Measurements from ENCODE around the gene PRC1. TPM values are rescaled to one million over a fixed set of nuclear protein-coding genes. Genes with fewer than 3 reads are reported as not detected.

Gene PRC1
- total RNA-seq, 2 donors from 2014 or later = 115 to 233 TPM

DNA sequence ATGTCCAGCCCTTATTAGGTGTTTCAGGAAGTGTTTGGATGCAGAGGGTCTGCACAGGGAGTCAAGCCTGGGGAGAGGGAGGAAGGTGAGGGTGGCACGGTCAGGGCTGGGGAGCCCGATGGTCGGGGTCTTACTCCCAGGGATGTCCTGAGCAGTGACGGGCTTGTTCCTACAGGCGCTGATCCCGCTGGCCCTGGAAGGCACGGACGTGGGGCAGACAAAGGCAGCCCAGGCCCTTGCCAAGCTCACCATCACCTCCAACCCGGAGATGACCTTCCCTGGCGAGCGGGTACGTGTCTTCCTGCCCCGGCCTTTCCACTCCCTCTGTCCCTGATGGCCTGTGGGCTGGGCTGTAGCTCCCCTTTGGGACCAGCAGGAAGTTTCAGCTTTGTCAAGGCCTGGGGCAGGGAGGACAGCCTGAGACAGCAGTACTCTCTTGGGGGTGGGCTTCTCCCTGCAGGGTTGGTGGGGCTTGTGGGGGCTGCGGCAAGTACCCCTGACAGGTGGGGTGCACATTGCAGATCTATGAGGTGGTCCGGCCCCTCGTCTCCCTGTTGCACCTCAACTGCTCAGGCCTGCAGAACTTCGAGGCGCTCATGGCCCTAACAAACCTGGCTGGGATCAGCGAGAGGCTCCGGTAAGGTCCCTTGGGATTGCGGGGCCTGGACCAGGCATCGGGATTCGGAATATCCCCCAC is 44.2 kb downstream of the PRC1 start:
- Mint-ChIP-seq H3K27ac (no peak overlapping the region), H3K9me3 (no peaks in the 10 kb centered on the region), H3K36me3 (peaks cover 6 to 16% of the 10 kb centered on the region in 2 donors)
- ATAC-seq = no peak
- no peak for DNase-seq (ENCODE audit: low spot score in 2 of 2)

DNA sequence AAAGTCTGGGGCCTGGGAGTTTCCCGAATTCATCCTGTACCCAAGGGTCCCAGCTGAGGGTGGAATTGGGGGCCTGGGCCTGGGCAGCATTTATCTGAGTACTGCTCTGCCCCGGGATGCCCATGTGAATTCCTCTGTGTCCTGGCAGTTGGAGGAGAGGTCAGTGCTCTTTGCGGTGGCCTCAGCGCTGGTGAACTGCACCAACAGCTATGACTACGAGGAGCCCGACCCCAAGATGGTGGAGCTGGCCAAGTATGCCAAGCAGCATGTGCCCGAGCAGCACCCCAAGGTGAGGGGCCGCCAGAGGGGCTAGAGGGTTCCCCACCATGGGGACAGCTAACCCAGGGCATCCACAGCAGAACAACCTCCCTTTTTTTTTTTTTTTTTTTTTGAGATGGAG is 45.8 kb downstream of the PRC1 start:
- peak overlapping the region; percentile 9 to 22 for H3K27ac Mint-ChIP-seq
- no peaks in the 10 kb centered on the region for H3K9me3 Mint-ChIP-seq
- no peak for DNase-seq (ENCODE audit: low spot score in 2 of 2)
- no peak for ATAC-seq
- H3K36me3 Mint-ChIP-seq = peaks cover 6 to 10% of the 10 kb centered on the region in 2 donors

DNA sequence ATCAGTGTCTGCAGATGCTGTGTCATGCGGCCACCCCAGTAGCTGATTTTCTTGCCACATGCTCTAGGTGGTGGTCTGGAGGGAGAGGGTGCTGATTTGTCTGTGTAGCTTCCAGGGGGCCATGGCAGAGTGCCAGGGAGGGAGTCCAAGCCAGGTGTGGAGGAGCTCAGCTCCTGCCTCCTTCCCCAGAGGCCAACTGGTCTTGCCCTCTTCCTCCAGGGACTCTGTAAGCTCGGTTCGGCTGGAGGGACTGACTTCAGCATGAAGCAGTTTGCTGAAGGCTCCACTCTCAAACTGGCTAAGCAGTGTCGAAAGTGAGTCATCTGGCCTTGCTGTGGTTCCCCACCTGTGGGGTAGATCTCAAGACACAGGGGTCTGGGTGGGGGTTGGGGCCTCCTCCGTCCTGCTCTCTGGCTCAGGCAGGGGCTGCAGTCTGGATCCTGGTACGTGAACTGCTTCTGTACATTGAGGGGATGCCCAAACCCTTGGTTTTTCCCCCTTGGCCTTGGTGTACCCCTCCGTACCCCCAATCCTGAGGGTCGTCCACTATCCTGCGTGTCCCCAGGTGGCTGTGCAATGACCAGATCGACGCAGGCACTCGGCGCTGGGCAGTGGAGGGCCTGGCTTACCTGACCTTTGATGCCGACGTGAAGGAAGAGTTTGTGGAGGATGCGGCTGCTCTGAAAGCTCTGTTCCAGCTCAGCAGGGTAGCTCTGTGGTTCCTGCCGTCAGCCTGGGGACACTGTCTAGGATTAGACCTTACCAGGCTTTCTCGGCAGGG is 46.6 kb downstream of the PRC1 start:
- ATAC-seq (no peak), DNase-seq (ENCODE audit: low spot score in 2 of 2) (no peak)
- H3K9me3 Mint-ChIP-seq = no peaks in the 10 kb centered on the region
- peaks cover 0 to 8% of the 10 kb centered on the region in 2 donors for H3K36me3 Mint-ChIP-seq
- H3K27ac Mint-ChIP-seq = peak overlapping the region in 1 of 2 donors; percentile 22

DNA sequence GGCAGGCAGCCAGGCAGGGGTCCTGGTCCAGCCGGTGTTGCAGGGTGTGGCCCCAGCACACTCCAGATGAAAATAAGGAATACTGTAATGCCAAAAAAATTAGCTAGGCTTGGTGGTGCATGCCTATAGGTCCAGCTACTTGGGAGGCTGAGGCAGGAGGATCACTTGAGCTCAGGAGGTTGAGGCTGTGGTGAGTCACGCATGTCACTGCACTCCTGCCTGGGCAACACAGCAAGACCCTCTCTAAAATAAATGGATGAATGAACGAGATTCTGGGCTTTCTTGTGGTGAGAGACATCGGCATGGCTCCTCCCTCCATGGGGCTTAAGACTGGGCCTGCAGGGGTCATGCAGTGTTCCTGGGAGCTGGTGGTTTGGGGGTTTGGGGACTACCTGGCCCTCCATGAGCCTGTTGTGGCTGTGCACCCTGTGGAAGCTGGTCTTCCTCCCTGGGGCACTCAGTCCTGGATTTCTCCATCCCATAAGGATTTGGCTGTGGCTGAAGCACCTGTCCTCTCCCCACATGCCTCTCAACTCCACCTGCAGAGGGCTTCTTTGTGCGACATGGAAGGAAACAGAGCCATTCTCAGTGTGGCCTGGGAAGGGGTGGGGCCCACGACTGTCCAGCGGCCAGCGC is 47.3 kb downstream of the PRC1 start:
- Mint-ChIP-seq H3K27ac (no peak overlapping the region), H3K9me3 (no peaks in the 10 kb centered on the region), H3K36me3 (peaks cover 0 to 5% of the 10 kb centered on the region in 2 donors)
- no peak for ATAC-seq
- no peak for DNase-seq (ENCODE audit: low spot score in 2 of 2)

DNA sequence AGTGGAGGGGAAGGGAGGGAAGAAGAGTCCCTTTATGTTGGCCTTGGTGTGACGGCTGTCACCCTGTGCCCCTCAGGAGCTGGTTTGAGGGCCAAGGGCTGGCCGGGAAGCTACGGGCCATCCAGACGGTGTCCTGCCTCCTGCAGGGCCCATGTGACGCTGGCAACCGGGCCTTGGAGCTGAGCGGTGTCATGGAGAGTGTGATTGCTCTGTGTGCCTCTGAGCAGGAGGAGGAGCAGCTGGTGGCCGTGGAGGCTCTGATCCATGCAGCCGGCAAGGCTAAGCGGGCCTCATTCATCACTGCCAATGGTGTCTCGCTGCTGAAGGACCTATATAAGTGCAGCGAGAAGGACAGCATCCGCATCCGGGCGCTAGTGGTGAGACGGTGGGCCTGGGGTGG is 47.8 kb downstream of the PRC1 start:
- no peak for DNase-seq (ENCODE audit: low spot score in 2 of 2)
- peak overlapping the region in 1 of 2 donors; percentile 29 for H3K27ac Mint-ChIP-seq
- peaks cover 0 to 5% of the 10 kb centered on the region in 2 donors for H3K36me3 Mint-ChIP-seq
- ATAC-seq = no peak
- no peaks in the 10 kb centered on the region for H3K9me3 Mint-ChIP-seq

DNA sequence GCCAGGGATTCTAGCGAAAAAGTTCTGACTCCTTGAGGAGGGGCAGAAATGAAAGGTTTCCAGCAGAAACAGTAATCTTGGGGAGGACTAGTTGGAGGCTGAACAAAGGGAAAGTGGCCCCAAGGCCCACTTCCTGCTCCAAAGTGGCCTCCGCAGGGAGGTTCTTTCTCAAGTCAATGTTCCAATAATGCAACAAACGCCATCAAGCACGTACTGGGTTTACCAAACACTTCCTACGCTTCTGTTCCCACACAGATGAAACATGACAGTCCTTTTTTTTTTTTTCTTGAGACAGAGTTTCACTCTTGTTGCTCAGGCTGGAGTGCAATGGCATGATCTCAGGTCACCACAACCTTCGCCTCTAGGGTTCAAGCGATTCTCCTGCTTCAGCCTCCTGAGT is 49.2 kb downstream of the PRC1 start:
- ATAC-seq (no peak), DNase-seq (ENCODE audit: low spot score in 2 of 2) (no peak)
- H3K36me3 Mint-ChIP-seq = peaks cover 0 to 5% of the 10 kb centered on the region in 2 donors

DNA sequence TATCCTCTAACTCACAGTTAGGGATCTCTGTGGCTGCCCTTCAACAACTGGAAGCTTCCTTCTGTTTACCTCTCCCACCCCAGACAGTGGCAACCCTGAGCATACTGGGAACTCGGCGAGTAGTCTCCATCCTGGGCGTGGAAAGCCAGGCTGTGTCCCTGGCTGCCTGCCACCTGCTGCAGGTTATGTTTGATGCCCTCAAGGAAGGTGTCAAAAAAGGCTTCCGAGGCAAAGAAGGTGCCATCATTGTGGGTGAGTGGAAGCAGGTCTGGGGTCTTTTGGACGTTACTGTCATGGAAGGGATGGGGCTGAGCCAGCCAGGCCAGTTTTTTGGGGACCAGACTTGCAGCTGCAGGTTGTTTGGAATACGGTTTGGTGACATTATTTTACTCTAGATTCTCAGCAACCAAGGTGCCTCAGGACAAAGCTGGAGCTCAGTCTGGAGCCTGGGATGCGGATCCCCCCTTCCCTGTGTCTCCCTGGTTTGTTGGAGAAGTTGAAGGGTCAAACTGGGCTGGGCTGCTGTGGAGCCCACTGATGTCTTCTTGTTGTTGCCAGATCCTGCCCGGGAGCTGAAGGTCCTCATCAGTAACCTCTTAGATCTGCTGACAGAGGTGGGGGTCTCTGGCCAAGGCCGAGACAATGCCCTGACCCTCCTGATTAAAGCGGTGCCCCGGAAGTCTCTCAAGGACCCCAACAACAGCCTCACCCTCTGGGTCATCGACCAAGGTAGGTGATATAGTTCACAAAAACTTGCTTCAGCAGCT is 51.8 kb downstream of the PRC1 start:
- Mint-ChIP-seq H3K9me3 (no peaks in the 10 kb centered on the region), H3K36me3 (peaks cover 0 to 5% of the 10 kb centered on the region in 2 donors), H3K27ac (peak overlapping the region in 1 of 2 donors; percentile 9)
- no peak for DNase-seq (ENCODE audit: low spot score in 2 of 2)
- no peak for ATAC-seq

More for the DNA sequence above, 49.2 kb downstream of the PRC1 start:
- H3K9me3 Mint-ChIP-seq = no peaks in the 10 kb centered on the region
- H3K27ac Mint-ChIP-seq = no peak overlapping the region

DNA sequence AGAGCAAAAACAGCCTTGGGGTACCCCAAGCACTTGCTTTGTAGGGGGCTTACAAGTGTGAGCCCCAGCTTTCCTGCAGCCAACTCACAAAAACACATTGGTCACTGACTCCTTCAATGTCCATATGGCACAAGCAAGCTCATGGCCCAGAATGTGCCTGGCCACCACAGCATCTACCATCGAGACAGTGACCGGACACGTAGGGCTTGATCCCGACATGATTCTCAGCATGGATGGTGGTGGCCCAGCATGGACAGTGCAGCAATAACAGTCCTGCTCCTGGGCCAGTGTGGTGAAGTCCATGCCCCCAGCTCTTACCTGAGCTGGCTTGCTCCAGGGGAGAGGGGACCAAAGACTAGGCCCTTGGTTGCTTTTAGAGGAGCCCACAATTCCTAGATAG is 53.3 kb downstream of the PRC1 start:
- H3K36me3 Mint-ChIP-seq = peaks cover 9 to 11% of the 10 kb centered on the region in 2 donors
- H3K9me3 Mint-ChIP-seq = no peaks in the 10 kb centered on the region
- no peak for DNase-seq (ENCODE audit: low spot score in 2 of 2)
- ATAC-seq = no peak
- peak overlapping the region in 1 of 2 donors; percentile 4 for H3K27ac Mint-ChIP-seq

DNA sequence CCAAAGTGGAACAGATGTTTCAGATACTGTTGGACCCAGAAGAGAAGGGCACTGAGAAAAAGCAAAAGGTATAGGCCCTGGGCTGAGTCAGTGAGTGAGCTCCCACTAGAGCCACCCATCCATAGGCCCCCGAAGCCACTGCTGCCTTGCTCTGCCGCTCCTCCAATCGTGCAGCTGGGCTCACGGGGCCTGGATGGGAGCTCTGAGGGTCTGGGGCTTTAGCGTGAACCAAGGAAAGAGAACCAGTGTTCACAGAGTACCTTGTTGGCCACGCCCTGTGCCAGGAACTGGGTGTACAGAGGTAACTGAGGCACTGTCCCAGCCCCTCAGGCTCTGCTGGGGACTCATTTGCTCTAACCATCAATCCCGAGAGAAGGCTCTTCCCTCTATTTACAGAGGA is 54.6 kb downstream of the PRC1 start:
- DNase-seq (ENCODE audit: low spot score in 2 of 2) (no peak), ATAC-seq (no peak)
- Mint-ChIP-seq H3K27ac (peak overlapping the region in 1 of 2 donors; percentile 22), H3K9me3 (no peaks in the 10 kb centered on the region), H3K36me3 (peaks cover 11 to 13% of the 10 kb centered on the region in 2 donors)

DNA sequence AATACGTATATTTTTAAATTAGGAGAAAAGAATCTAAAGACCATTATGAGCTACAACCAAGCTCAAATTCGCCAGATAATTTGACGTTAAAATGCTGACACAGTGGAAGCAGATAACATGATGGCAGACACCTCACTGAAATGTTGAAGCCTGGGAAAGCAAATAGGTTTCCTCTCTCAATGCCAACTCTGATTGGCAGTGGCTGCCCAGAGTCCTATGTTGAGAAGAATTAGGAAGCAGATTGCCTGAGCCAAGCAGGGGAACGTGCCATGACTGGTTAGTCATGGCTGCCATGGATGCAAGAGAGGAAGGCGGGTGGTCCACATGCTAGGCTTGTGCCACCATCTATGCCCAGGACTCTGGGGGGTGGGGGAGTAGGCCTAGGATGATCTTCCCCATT is 56.1 kb downstream of the PRC1 start:
- Mint-ChIP-seq H3K36me3 (peaks cover 11 to 13% of the 10 kb centered on the region in 2 donors), H3K27ac (no peak overlapping the region), H3K9me3 (no peaks in the 10 kb centered on the region)
- DNase-seq (ENCODE audit: low spot score in 2 of 2) (no peak), ATAC-seq (no peak)

DNA sequence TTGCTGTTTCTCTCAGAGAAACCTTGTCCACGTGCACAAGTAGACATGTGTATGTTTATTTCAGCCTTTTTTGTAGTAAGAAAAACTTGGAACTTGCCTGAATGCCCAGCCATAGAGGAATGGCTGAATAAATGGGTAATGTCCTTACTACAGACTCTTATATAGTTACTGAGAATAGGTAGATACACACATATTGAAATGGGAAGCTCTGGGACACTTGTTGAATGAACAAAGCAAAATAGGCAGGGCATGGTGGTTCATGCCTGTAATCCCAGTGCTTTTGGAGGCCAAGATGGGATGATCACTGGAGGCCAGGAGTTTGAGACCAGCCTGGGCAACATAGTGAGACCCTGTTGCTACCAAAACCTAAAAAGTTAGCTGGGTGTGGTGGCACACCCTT is 57.5 kb downstream of the PRC1 start:
- DNase-seq (ENCODE audit: low spot score in 2 of 2) = no peak
- no peak for ATAC-seq
- Mint-ChIP-seq H3K36me3 (peaks cover 9 to 13% of the 10 kb centered on the region in 2 donors), H3K27ac (peak overlapping the region; percentile 71 to 97), H3K9me3 (no peaks in the 10 kb centered on the region)

DNA sequence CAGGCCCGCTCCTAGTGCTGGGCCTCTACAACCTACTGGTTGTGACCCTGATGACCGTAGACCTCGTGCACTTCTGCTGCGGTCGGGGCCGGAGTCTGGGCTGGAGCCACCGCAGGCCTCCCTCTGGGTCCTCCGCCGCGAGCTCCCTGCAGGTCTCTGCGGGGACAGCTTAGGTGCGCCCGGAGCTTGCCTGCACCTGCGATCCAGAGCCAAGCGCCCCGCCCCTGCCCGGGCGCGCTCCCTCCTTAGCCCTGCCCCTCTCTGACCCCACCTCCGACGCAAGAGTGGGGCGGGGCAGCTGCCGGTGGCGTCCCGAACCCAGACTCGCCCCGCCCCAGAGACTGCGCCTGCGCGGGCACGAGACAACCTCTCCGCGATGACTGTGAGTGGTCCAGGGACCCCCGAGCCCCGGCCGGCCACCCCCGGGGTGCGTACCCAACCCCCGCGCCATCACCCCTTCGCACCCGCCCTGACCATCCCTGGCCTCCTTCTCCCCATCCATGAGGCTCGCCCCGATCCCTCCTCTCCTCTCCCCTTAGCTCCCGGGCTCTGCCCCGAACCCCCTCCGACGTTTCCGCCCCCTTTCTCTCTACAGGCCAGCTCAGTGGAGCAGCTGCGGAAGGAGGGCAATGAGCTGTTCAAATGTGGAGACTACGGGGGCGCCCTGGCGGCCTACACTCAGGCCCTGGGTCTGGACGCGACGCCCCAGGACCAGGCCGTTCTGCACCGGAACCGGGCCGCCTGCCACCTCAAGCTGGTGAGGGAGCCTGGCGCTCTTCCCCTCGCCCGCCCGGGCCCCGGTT is 59.2 kb downstream of the PRC1 start, which contains the start of gene UNC45A:
UNC45A (plus strand) TSS at position 337 of the 803 bp plus-strand sequence; CDS start at position 377, 40 bp downstream.
- DNase-seq (ENCODE audit: low spot score in 2 of 2) (peak; percentile 92 to 98), ATAC-seq (peak; percentile 76 to 80)
- H3K9me3 Mint-ChIP-seq = no peaks in the 10 kb centered on the region
- H3K36me3 Mint-ChIP-seq = peaks cover 22 to 29% of the 10 kb centered on the region in 2 donors
- H3K27ac Mint-ChIP-seq = peak within 1 kb of the TSS; percentile 71 to 97

DNA sequence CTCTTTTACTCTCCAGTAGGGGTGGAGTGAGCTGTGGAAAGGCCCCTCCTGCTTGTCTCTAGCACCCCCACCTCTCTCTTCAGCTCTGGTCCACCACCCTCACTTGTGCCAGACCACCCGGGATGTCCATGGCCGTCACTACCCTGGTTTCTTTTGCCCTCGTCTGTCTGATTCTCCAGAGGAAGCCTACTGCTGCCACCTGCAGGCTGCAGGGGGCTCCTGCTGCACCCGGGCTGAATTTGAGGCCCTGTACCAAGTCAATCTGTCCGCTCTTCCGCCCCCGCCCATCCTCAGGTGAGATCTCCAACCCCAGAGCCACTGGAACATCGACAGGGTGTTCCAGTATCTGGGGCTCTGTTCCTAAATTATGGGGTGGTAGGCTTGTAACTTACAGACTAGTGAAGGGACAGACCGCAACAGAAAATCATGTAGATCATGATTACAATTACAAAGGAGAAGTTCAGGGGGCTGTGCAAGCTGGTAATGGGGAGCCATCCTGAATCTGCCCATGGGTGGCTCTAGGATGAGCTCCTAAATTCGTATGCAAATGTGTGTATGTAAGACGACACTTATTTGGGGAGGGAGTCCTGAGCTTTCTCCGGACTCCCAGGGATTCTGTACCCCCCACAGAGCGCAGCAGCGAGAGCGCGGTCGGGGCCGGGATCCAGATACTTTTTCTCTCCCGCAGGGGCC is 59.9 kb downstream of the PRC1 start:
- ATAC-seq = peak; percentile 41 to 45
- Mint-ChIP-seq H3K27ac (peak overlapping the region; percentile 71 to 96), H3K36me3 (peaks cover 28 to 29% of the 10 kb centered on the region in 2 donors), H3K9me3 (no peaks in the 10 kb centered on the region)
- peak; percentile 87 to 89 for DNase-seq (ENCODE audit: low spot score in 2 of 2)

DNA sequence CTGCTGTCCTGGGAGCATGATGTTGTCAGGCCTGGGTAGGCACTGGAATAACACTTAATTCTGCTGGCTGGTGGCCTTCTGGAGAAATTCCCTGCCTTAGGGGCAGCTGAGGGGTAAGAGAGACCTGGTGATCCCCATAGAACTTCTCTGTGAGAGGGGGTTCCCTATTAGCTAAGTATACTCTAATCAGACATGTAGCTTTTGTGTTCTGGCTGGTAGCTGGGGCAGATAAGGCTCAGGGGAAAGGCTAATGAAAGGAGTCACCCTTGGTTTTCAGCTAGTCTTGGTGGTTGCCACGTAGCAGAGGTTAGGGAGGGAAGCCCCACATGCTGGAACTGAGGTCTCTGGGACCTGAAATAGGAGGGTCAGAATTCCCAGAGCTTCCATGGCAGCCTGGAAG is 61.0 kb downstream of the PRC1 start:
- Mint-ChIP-seq H3K36me3 (peaks cover 29 to 31% of the 10 kb centered on the region in 2 donors), H3K27ac (peak overlapping the region in 1 of 2 donors; percentile 71), H3K9me3 (no peaks in the 10 kb centered on the region)
- ATAC-seq = no peak
- no peak for DNase-seq (ENCODE audit: low spot score in 2 of 2)

DNA sequence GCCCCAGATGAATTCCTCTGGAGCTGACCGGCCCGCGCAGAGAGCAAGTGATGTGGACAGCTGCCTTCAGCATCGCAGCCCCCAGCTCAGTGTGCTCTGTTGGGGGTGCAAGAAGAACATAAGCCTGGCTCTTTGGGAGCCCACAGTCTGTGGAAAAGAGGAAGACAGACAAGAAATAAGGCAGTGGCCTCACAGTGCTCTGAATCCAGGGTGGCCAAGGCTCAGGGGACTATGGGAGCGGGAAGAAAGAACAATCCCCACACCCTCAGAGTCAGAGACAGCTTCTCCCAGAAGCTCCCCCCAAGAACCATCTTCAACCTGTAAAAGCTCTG is 61.7 kb downstream of the PRC1 start:
- Mint-ChIP-seq H3K27ac (peak overlapping the region; percentile 93 to 99), H3K36me3 (peaks cover 29 to 32% of the 10 kb centered on the region in 2 donors), H3K9me3 (no peaks in the 10 kb centered on the region)
- no peak for ATAC-seq
- no peak for DNase-seq (ENCODE audit: low spot score in 2 of 2)

All from activated naive CD4-positive, alpha-beta T cell treated with anti-CD3 and anti-CD28 coated beads, Interleukin-2, amount 50 U/mL, for 72 hours (primary cell).